GM10847 (cell line): Measurements from ENCODE around the gene C10orf105.

Experiments used
- POLR2A ChIP-seq: IDR thresholded peaks from 2 replicates; pipeline ENCODE4 v1.6.1; 2011; ENCODE audit not compliant: insufficient read length; ENCODE audit errors: extremely low read depth

Gene C10orf105

DNA sequence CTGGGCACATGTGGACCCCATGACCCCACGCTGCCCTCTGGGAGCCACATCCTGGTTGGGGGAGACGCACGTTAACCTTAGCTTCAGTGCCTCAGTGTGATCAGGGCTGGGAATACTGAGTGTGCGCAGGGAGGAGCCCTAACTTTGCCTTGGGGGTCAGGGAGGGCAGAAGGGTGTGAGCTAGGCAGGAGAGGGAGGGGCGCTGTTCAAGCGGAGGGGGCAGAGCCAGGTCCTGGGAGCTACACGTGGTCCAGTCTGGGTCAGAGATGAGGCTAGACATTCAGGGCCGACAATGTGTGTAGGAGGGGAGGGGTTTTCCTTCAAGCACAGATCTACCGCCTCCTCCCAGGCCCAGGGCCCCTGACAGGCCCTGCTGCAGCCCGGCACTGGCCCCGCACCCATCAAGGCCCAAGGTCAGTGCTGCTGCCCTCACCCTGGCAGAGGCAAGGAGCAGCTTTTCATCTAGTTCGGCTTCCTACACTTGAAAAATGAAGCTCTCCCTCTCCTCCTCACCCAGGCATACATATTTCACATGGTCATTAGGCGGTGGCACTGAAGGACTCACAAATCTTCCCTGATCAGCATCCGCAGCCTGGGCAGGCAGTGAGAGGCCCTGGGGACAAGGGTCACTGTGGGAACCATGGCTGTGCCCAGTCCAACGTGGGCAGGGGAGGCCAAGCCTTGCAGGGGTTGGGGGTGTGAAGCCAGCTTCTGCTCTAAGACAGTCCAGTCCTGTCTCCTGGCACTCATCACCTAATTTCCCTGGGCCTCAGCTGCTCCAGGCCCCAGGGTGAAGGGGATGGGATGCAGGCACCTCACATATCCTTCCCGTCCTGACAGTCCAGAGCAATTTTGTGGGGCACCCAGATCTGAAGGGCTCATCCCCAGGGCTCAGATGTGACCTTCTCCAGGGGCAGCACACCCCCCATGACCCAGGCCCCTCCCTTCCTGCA is 47.3 kb downstream of the C10orf105 start:
- no peak for TF ChIP-seq POLR2A

DNA sequence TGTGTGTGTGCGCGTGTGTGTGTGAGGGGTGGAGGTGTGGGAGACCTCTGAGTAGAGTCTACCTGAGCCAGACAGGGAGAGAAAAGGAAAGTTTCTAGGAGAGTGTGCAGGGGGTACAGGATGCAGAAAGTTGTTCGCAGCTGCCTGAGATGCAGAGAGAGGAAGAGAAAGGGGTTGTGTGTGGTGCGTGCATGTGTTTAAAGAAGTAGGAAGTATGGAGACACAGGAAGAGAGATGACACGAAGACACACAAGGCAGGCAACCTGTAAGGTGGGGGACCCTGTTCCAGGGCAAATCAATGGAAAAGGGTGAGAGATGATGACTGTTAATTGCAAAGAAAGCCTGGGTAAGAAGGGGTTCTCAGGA is 52.2 kb downstream of the C10orf105 start:
- TF ChIP-seq POLR2A = no peak

DNA sequence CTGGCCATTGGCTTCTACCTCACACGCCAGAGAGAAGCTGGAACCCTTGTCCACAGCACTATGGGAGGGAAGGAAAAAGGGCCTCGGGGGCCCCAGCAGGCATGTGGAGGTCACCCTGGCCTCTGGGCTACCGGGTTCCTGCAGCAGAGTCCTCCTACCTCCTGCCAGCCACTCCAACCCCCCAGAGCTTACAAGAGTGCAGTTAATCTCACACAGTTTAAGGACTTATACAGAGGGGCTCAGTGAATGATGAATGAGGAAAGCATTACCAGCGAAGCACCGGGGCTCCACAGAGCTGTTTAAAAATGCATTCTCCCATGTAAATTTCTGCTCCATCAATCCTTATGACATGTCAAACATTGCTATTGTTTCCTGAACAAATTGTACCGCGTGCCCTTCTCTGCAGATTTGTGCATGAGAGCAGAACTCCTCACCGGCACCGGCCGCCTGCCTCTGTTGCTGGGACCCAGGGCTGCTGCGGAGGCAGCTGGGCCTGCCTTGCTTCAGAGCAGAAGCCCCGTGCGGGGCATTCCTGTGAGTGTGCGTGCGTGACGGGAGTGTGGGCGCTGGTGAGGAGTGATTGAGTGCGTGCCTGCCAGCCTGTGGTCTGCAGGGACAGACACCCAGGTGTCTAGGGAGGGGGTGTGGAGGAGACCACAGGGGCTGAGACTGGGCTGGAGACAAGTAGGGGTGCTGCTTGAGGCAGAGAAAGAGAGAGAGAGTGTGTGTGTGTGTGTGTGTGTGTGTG is 52.8 kb downstream of the C10orf105 start:
- TF ChIP-seq POLR2A = no peak

DNA sequence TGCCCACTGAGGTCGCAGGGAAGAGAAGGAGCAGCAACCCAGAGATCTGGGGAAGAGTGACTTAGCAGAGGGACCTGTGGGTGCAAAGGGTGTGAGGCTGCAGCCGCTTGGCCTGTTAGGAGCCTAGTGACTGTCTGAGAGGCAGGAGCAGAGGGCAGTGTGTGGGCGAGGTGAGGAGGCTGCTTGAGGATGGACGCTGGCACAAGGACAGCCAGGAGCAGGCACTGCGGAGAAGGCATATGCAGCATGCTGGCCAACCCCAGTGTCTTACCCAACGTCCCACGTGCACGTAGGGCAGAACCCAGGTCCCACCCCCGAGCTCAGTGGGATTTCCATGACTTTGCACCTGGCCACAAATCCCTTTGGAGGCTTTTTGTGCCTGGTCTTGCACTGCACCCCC is 54.1 kb downstream of the C10orf105 start:
- no peak for TF ChIP-seq POLR2A

DNA sequence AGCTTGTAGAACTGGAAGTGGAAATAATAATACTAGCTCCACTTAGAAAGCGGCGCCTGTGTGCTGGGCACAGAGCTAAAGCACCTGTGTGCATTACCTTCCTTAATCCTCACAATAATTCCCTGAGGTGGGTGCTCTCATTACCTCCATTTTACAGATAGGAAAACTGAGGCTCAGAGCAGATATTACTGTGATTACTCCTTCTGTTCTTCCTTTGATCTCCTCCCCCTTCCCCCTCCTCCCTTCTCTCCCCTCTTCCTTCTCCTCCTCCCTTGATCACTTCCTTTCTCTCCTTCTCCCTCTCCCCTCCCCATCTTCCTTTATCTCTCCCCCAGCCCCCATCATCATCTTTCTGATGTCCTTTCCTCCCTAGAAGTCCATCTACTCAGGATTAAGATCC is 55.0 kb downstream of the C10orf105 start:
- TF ChIP-seq POLR2A = no peak

DNA sequence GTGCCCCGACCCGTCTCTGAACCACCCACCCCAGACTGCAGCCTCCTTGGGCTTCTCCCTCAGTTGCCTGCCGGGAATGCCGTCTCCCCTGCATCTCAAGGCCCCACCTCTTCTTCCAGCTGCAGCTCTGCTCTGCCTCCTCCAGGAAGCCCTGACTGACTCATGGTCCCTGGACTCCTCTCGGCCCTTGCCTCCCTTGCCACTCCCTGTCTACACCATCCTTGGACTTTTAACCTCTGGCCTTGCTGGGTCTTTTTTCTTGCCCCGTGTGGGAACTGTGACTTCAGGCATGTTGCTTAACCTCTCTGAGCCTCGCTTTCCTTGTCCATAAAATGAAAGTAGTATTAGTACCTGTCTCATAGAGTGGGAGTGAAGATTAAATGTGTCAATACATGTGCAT is 56.3 kb downstream of the C10orf105 start:
- no peak for TF ChIP-seq POLR2A

DNA sequence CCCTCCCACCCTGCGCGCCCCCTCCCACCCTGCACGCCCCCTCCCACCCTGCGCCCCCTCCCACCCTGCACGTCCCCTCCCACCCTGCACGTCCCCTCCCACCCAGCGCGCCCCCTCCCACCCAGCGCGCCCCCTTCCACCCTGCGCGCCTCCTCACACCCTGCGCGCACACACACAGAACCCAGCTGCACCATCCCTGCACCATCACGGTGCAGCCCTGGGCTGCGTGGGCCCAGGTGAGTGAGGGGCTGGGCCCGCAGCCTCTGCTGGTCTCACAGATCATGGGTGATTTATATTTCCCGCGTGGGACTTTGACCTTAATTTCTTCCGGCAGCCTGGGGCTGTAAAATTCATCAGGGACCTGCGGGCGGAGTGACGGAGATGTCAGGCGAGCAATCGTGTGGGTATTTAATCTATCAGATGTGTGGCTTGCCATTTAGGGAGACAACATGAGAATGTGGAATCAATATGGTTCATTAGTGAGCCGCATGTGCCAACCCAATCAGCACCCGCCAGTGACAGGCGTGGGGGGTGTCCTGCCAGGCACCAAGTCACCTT is 57.7 kb downstream of the C10orf105 start:
- no peak for TF ChIP-seq POLR2A
